ENCODE measurements around the gene FKBP1B. TPM values are rescaled to one million over a fixed set of nuclear protein-coding genes. Genes with fewer than 3 reads are reported as not detected.
A peak's percentile ranks its signal among the peaks of the same experiment; 100 is the strongest.
"Not testable (repeated sequence)": the region's sequence is repeated elsewhere in the genome, so short reads cannot be mapped to it uniquely, and the experiment has no call there.

FKBP1B gene
- total RNA-seq, result 1 to 10 TPM; 3.4 to 3.7 TPM

DNA sequence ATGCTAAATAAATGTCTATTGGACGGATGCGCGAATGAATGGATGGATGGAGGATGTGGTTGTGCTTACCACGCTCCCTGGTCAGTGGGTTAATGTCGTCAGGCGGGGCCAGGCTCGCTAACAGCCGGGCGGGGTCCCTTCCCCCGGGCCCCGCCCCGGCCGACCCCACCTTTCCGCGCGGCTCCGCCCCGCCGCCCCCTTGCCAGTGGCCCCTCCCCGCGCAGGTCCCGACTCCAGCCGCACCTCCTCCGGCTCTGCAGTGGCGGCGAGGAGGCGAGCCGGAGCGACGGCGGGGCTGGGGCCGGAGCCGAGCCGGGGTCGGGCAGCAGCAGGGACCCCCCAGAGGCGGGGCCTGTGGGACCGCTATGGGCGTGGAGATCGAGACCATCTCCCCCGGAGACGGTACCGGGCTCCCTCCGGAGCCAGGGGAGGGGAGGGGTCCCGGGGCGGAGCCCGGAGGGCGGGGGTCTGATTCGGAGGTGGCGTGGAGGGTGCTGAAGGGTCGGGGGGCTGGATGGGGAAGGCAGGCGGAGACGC lies at the start of gene FKBP1B:
Gene FKBP1B (plus strand): TSS at position 257 of the 537 bp plus-strand sequence. CDS start 109 bp downstream, at position 366.
- no peak within 1 kb of the TSS for H3K4me3 Mint-ChIP-seq
- CTCF ChIA-PET, result interaction anchor here (1.2 to 1.8 kb wide), 2 partner anchors 34 to 122 kb away, joined by 6 to 10 read pairs; partner anchors contain the start of genes ATAD2B and TP53I3
- H3K27ac Mint-ChIP-seq, result no peak within 1 kb of the TSS
- POLR2A ChIA-PET, result interaction anchor here (0.8 to 1.6 kb wide), 2 partner anchors 27 to 123 kb away, joined by 3 to 4 read pairs; partner anchors contain the start of gene ATAD2B
- H3K27me3 Mint-ChIP-seq, result peaks cover 3% of the 10 kb centered on the region
- peaks cover 18% of the 10 kb centered on the region for H3K4me1 Mint-ChIP-seq (ENCODE audit: low read depth)
- DNase-seq, result peak; percentile 75
- no peaks in the 10 kb centered on the region for H3K9me3 Mint-ChIP-seq
- H3K36me3 Mint-ChIP-seq, result no peaks in the 10 kb centered on the region
- intact Hi-C loops (cut with micrococcal nuclease), result no loop called here

DNA sequence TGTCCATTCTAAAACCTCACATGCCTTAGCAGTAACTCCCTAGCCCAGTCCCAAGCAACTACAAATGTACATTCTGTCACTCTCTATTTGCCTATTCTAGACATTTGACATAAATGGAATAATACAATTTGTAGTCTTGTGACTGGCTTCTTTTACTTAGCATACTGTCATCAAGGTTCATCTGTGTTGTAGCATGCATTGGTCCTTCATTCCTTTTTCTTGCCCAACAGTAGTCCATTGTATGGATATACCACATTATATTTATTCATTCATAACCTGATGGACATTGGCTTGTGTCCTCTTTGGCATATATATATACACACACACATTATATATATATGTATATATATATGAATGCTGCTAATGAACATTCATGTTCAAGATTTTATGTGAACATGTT lies 41.8 kb upstream of the FKBP1B start:
- CTCF ChIA-PET, result interaction anchor here (1.1 kb wide), 1 partner anchor 183 kb away, joined by 3 read pairs; no protein-coding TSS in a partner anchor
- peaks cover 28% of the 10 kb centered on the region for H3K27me3 Mint-ChIP-seq

DNA sequence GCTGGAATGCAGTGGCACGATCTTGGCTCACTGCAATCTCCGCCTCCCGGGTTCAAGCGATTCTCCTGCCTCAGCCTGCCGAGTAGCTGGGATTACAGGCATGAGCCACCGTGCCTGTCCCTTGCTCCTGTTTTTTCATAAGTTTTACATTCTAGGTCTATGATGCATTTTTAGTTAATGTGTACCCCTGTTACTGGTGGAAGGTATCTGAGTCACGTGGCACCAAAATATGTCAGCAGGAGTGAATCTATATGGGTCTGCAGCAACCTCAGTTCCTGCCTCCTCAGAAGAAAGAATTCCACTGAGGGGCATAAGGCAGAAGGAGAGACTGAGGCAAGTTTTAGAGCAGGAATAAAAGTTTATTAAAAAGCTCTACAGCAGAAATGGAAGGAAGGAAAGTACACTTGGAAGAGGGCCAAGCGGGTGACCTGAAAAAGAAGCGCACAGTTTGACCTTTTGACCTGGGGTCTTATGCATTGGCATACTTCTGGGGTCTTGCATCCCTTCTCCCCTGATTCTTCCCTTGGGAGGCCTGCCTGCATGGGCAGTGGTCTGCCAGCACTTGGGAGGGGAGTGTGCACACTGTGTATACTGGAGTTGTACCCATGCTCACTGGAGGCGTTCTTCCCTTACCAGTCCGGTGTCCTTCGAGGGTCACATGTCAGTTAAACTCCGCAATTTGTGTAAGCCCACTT lies 40.7 kb upstream of the FKBP1B start:
- ChIA-PET POLR2A (no interaction called here), CTCF (no interaction called here)
- DNase-seq, result no peak
- Mint-ChIP-seq H3K4me1 (ENCODE audit: low read depth) (no peaks in the 10 kb centered on the region), H3K9me3 (no peaks in the 10 kb centered on the region), H3K27me3 (peaks cover 29% of the 10 kb centered on the region), H3K36me3 (no peaks in the 10 kb centered on the region), H3K4me3 (no peak overlapping the region), H3K27ac (no peak overlapping the region)
- intact Hi-C loops (cut with micrococcal nuclease), result no loop called here

More for the DNA sequence above, 41.8 kb upstream of the FKBP1B start:
- no peaks in the 10 kb centered on the region for H3K4me1 Mint-ChIP-seq (ENCODE audit: low read depth)
- intact Hi-C loops (cut with micrococcal nuclease), result no loop called here
- no peak for DNase-seq
- POLR2A ChIA-PET, result interaction anchor here (1.2 kb wide), 1 partner anchor 81 kb away, joined by 4 read pairs; the partner anchor contains the start of gene ATAD2B
- H3K27ac Mint-ChIP-seq, result no peak overlapping the region
- no peaks in the 10 kb centered on the region for H3K36me3 Mint-ChIP-seq
- H3K9me3 Mint-ChIP-seq, result no peaks in the 10 kb centered on the region
- no peak overlapping the region for H3K4me3 Mint-ChIP-seq

DNA sequence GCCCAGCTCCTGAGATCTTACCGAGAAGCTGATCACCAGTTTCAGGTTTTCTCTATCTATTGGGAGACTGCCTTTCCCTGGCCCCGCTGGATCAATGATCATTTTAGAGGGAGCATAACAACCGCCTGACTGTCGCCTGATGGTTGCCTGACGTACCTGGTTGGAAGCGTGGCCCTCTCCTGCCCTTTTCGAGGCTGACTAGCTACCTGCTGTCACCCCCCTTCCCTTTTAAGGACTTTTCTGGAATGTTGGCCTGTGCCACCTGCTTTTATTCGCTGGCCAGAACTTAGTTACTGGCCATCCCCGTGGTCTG lies 40.2 kb upstream of the FKBP1B start:
- Mint-ChIP-seq H3K4me1 (ENCODE audit: low read depth) (no peaks in the 10 kb centered on the region), H3K27ac (no peak overlapping the region), H3K4me3 (no peak overlapping the region), H3K36me3 (no peaks in the 10 kb centered on the region), H3K9me3 (no peaks in the 10 kb centered on the region), H3K27me3 (peaks cover 29% of the 10 kb centered on the region)
- intact Hi-C loops (cut with micrococcal nuclease), result no loop called here
- CTCF ChIA-PET, result no interaction called here
- no peak for DNase-seq
- POLR2A ChIA-PET, result no interaction called here

DNA sequence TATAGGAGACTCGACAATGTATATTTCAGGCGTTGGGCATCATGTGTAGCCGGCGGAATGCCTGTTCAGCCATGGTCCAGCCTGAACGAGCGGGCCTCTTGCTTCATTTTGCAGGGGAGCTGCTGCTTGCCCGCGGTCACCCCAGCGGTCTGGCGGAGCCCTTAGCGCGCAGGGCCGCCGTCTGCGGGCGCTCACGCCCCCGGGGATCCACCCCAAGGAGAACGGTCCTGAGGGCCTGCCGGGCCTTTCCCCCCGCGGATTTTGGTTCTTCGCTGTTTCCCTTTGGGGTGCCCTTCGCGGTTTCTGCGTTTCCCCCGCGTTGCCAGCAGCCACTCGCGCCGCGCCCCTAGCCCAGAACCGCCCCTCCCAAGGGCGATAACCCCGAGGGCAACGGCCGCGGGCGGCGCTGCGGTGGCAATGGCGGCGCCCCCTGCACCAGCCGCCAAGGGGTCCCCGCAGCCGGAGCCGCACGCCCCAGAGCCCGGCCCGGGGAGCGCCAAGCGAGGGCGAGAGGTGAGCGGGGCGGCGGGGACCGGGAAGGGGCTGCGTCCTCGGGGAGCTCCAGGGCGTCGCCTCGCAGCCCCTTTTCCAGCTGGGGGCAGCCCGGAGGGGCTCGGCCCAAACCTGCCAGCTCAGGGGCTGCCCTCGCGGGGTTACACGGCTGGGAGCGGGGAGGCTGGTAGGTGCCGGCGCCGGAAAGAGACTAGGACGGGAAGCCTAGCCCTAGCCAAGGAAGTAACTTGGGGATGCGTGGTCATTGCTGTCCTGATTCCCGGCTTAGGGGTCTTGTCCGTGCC lies 39.7 kb upstream of the FKBP1B start, which contains the start of gene MFSD2B:
Gene MFSD2B (plus strand): TSS at position 406 of the 797 bp plus-strand sequence. CDS start 12 bp downstream, at position 418.
- intact Hi-C loops (cut with micrococcal nuclease), result no loop called here
- POLR2A ChIA-PET, result no interaction called here
- H3K27me3 Mint-ChIP-seq, result peaks cover 29% of the 10 kb centered on the region

DNA sequence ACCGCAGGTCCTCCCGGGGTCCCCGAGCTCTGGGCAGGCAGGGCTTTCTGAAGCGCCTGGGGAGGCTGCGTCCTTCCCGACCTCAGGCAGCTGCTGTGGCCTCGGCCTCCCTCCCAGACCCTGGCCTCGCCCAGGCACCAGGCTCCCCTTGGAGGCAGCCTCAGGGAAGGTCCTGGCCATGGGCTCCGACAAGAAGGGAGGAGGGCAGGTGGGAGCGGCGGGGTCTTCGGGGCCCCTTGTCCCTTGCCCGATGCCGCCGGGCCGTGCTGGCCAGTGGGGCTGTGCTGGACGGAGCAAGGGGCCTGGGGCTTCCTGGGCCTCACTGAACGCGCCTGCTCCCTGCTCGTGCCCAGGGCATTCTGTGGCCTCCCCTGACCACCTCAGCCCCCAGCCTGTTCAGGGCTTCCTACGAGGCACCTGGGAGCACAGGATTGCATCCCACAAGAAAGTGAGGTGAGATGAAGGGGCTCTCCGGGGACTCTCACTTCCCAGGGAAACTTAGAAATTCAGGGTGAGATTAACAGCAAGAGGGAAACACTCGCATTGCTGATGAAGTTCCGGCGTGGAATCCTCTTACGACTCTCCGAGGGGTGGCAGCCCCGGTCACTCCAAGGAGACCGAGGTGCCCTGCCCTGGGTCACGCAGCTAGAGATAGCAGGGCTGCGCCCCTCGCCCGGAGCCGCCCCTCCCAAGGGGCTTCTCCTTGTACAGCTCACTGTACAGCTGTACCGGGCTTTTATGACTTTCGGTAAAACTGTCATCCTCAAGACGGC lies 38.9 kb upstream of the FKBP1B start:
- ChIA-PET CTCF (interaction anchor here (1.0 kb wide), 1 partner anchor 73 kb away, joined by 3 read pairs; no protein-coding TSS in a partner anchor), POLR2A (no interaction called here)
- no peaks in the 10 kb centered on the region for H3K4me1 Mint-ChIP-seq (ENCODE audit: low read depth)
- no peak overlapping the region for H3K27ac Mint-ChIP-seq
- no peak overlapping the region for H3K4me3 Mint-ChIP-seq
- no peaks in the 10 kb centered on the region for H3K9me3 Mint-ChIP-seq
- no peaks in the 10 kb centered on the region for H3K36me3 Mint-ChIP-seq
- H3K27me3 Mint-ChIP-seq, result peaks cover 29% of the 10 kb centered on the region
- intact Hi-C loops (cut with micrococcal nuclease), result no loop called here
- DNase-seq, result no peak

More for the DNA sequence above, 39.7 kb upstream of the FKBP1B start, which contains the start of gene MFSD2B:
- no peak for DNase-seq
- Mint-ChIP-seq H3K4me1 (ENCODE audit: low read depth) (no peaks in the 10 kb centered on the region), H3K4me3 (no peak within 1 kb of the TSS), H3K9me3 (no peaks in the 10 kb centered on the region), H3K36me3 (no peaks in the 10 kb centered on the region), H3K27ac (no peak within 1 kb of the TSS)
- CTCF ChIA-PET, result no interaction called here

DNA sequence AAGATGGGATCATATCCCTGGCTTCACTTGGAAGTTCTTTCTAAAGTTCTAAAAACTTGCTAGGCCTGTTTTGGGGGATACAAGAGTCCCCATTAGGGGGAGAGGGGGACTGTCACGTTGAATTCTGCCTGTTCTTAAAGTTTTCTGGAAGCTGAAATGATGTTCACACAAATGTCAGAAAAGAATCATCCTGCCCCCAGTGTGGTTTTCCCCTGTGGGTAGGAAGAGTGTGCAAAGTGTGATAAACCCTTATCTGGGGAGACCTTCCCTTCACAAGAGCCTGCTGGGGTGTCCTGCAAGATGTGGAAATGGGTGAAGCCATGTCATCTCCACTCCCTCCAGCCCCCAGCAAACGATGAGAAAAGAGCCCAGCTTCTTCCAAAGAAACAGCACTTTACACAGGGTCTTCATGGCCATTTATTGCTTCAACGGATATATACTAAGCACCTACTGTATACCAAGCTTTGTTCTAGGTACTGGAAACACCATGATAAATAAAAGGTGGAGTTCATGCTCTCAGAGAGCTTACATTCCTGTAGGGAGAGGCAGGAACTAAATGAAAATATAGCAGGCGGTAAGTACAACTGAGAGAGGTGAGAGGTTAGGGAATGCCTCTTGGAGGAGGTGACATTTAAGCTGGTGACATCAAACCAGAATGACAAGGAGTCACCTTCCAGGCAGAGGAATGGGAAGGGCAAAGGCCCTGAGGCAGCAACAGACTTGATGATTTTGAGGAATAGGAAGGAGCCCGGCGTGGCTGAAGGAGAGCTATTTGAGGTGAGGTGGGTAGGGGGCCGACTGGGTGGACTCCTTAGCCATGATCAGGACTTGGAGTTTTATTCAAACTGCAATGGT lies 38.1 kb upstream of the FKBP1B start:
- intact Hi-C loops (cut with micrococcal nuclease), result no loop called here
- DNase-seq, result no peak
- H3K27me3 Mint-ChIP-seq, result peaks cover 29% of the 10 kb centered on the region
- CTCF ChIA-PET, result interaction anchor here (1.0 to 1.4 kb wide), 2 partner anchors 72 to 85 kb away, joined by 3 to 4 read pairs; partner anchors contain the start of gene ATAD2B
- H3K4me3 Mint-ChIP-seq, result no peak overlapping the region
- POLR2A ChIA-PET, result no interaction called here
- no peaks in the 10 kb centered on the region for H3K36me3 Mint-ChIP-seq
- no peaks in the 10 kb centered on the region for H3K9me3 Mint-ChIP-seq
- H3K27ac Mint-ChIP-seq, result no peak overlapping the region
- H3K4me1 Mint-ChIP-seq (ENCODE audit: low read depth), result no peaks in the 10 kb centered on the region

DNA sequence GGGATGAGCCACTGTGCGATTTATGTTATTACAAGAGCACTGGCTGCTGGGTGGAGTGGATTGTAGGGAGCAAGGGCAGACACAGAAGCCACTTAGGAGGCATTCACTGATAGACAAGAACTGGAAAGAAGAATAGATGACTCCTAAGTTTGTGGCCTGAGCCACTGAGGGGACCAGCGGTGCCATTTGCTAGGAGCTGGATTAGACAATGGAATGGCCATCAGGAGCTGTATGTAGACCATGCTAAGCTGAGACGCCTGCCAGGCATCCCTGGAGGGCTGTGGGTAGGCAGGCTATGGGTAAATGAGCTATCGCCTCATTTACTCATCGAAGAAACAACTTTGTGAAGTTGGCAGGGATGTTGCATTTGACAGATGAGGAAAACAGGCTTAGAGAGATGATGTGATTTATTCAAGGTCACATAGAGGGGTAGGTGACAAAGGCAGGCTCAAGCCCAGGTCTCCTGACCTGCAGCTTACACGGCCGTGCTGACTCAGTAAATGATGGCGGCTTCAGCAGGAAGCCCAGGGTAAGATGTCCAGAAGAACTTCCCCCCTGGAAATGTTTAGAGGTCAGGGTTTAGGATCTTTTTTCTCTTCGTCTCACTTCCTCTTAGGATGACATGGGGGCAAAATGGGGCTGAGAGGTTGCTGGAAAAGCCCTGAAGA lies 36.9 kb upstream of the FKBP1B start:
- Mint-ChIP-seq H3K27ac (no peak overlapping the region), H3K27me3 (peaks cover 29% of the 10 kb centered on the region), H3K9me3 (no peaks in the 10 kb centered on the region), H3K4me3 (no peak overlapping the region), H3K36me3 (no peaks in the 10 kb centered on the region), H3K4me1 (ENCODE audit: low read depth) (no peaks in the 10 kb centered on the region)
- DNase-seq, result no peak
- intact Hi-C loops (cut with micrococcal nuclease), result no loop called here
- POLR2A ChIA-PET, result no interaction called here
- CTCF ChIA-PET, result interaction anchor here (1.4 kb wide), 1 partner anchor 86 kb away, joined by 4 read pairs; the partner anchor contains the start of gene ATAD2B

DNA sequence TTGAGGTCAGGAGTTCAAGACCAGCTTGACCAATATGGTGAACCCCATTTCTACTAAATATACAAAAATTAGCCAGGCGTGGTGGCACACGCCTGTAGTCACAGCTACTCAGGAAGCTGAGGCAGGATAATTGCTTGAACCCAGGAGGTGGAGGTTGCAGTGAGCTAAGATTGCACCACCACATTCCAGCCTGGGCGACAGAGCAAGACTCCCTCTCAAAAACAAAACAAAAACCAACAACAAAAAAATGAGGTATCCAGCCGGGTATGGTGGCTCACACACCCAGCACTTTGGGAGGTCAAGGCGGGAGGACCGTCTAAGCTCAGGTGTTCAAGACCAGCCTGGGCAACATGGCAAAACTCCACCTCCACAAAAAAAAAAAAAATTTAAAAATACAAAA lies 34.6 kb upstream of the FKBP1B start:
- DNase-seq; POLR2A ChIA-PET; H3K9me3 Mint-ChIP-seq; H3K36me3 Mint-ChIP-seq; H3K4me3 Mint-ChIP-seq; intact Hi-C loops (cut with micrococcal nuclease); H3K4me1 Mint-ChIP-seq (ENCODE audit: low read depth); H3K27ac Mint-ChIP-seq: not testable (repeated sequence)
- H3K27me3 Mint-ChIP-seq, result peaks cover 19% of the 10 kb centered on the region
- CTCF ChIA-PET, result interaction anchor here (1.5 kb wide), 1 partner anchor 88 kb away, joined by 4 read pairs; the partner anchor contains the start of gene ATAD2B

DNA sequence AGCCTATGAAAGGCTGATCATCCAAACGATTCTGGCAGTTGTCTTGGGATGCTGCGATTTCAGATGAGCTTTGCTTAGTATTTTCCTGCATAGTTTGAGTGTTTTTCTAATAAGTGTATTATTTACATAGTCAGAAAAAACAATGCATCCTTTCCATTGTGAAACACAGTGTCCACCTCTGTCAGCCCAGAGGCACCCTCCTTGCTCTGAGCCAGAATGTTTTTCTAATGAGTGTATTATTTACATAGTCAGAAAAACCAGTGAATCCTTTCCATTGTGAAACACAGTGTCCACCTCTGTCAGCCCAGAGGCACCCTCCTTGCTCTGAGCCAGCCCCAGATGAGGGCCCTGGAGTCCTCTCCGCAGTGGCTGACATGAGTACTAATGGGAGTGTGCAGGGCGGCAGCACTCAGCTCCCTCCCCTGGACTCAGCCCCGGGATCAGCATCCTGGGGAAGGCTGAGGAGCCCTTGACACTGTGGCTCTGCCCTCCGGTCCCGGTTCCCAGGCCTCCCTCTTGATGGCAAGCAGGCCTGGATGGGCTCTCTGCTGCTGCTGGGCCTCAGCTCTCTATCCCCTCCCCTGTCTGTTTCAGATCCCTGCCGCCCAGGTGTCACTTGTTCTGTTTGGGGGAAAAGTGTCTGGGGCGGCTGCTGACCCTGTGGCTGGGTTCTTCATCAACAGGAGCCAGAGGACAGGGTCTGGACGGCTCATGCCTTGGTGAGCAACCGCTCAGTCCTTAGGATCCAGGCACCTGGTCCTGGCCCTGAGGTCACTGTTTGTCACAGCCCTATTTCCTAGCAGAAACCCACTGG lies 33.8 kb upstream of the FKBP1B start:
- no peak for DNase-seq
- ChIA-PET CTCF (interaction anchor here (1.5 kb wide), 1 partner anchor 89 kb away, joined by 4 read pairs; the partner anchor contains the start of gene ATAD2B), POLR2A (no interaction called here)
- Mint-ChIP-seq H3K4me1 (ENCODE audit: low read depth) (no peaks in the 10 kb centered on the region), H3K9me3 (no peaks in the 10 kb centered on the region), H3K36me3 (no peaks in the 10 kb centered on the region), H3K27ac (no peak overlapping the region), H3K4me3 (no peak overlapping the region), H3K27me3 (peaks cover 17% of the 10 kb centered on the region)
- intact Hi-C loops (cut with micrococcal nuclease), result no loop called here
